ENCODE results near the gene OR8D2.

OR8D2 gene

GRCh38 chr11:124320097-124320496 lies at the start of gene OR8D2:
TSS of gene OR8D2 (minus strand) at chr11:124320197. CDS start at chr11:124320197, 0 bp downstream.
- DNase-seq, result no peak

- DNase-seq, result no peak
Measured at GRCh38 chr11:124359566-124359965, 39.6 kb upstream of the OR8D2 start.

GRCh38 chr11:124346311-124346955 lies 26.4 kb upstream of the OR8D2 start:
- DNase-seq, result no peak

GRCh38 chr11:124344346-124344745 lies 24.3 kb upstream of the OR8D2 start:
- DNase-seq, result no peak

- no peak for DNase-seq
Measured at GRCh38 chr11:124340142-124340447, 20.1 kb upstream of the OR8D2 start.

- DNase-seq, result no peak
Measured at GRCh38 chr11:124339396-124340141, 19.6 kb upstream of the OR8D2 start.

- DNase-seq, result no peak
Measured at GRCh38 chr11:124331873-124332272, 11.9 kb upstream of the OR8D2 start.

GRCh38 chr11:124329787-124330478 lies 9.9 kb upstream of the OR8D2 start:
- DNase-seq, result no peak

GRCh38 chr11:124327775-124328174 lies 7.8 kb upstream of the OR8D2 start:
- DNase-seq, result no peak

- no peak for DNase-seq
Measured at GRCh38 chr11:124322356-124322755, 2.4 kb upstream of the OR8D2 start.

GRCh38 chr11:124315052-124315451 lies 4.9 kb downstream of the OR8D2 start:
- no peak for DNase-seq

- no peak for DNase-seq
Measured at GRCh38 chr11:124313849-124314248, 6.1 kb downstream of the OR8D2 start, which contains the start of gene OR8D1. TSS of gene OR8D1 (minus strand) at chr11:124313949. CDS start at chr11:124310766, 3,183 bp downstream.

- DNase-seq, result no peak
Measured at GRCh38 chr11:124313131-124313530, 6.9 kb downstream of the OR8D2 start.

- no peak for DNase-seq
Measured at GRCh38 chr11:124311670-124312069, 8.3 kb downstream of the OR8D2 start.

GRCh38 chr11:124311269-124311668 lies 8.7 kb downstream of the OR8D2 start:
- DNase-seq, result no peak

GRCh38 chr11:124310721-124311120 lies 9.3 kb downstream of the OR8D2 start:
- no peak for DNase-seq

GRCh38 chr11:124307093-124307492 lies 12.9 kb downstream of the OR8D2 start:
- no peak for DNase-seq

- no peak for DNase-seq
Measured at GRCh38 chr11:124302347-124303125, 17.5 kb downstream of the OR8D2 start.

- DNase-seq, result no peak
Measured at GRCh38 chr11:124301548-124301947, 18.4 kb downstream of the OR8D2 start.

GRCh38 chr11:124297921-124298320 lies 22.1 kb downstream of the OR8D2 start:
- no peak for DNase-seq

- no peak for DNase-seq
Measured at GRCh38 chr11:124296016-124296415, 24.0 kb downstream of the OR8D2 start.

GRCh38 chr11:124294687-124295086 lies 25.3 kb downstream of the OR8D2 start:
- no peak for DNase-seq

Measured in NCI-H2081 (cell line).